ENCODE measurements around the gene OR13J1.
"Not testable (repeated sequence)": the region's sequence is repeated elsewhere in the genome, so short reads cannot be mapped to it uniquely, and the experiment has no call there.

OR13J1 gene, protein sequence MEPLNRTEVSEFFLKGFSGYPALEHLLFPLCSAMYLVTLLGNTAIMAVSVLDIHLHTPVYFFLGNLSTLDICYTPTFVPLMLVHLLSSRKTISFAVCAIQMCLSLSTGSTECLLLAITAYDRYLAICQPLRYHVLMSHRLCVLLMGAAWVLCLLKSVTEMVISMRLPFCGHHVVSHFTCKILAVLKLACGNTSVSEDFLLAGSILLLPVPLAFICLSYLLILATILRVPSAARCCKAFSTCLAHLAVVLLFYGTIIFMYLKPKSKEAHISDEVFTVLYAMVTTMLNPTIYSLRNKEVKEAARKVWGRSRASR

DNA sequence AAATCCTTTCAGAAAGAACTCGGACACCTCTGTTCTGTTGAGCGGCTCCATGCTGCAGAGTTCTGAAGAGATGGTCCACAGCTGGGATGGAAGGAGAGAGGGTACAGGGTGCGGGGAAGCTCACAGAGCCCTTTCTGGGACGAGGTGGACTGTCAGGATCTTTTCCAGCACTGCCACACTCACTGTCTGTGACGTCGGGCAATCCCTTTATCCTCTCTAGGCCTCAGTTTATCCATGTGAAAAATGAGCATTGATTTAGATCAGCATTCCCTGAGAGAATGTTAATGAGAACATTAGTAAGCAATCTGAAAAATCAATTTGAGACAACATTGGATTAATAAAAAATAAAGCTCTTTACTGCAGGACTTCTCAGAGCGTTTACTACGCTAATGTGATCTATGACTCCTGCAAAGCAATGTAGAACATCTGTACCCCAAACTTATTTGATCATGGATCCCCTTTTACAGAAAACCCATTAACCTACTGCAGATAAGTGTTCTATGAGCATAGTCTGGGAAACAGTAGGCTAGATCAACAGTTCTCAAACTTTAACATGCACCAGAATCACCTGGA lies at the start of gene OR13J1:
Gene OR13J1 (minus strand): TSS at position 51 of the 573 bp plus-strand sequence. CDS start 0 bp downstream, at position 51.
- no peak for DNase-seq

DNA sequence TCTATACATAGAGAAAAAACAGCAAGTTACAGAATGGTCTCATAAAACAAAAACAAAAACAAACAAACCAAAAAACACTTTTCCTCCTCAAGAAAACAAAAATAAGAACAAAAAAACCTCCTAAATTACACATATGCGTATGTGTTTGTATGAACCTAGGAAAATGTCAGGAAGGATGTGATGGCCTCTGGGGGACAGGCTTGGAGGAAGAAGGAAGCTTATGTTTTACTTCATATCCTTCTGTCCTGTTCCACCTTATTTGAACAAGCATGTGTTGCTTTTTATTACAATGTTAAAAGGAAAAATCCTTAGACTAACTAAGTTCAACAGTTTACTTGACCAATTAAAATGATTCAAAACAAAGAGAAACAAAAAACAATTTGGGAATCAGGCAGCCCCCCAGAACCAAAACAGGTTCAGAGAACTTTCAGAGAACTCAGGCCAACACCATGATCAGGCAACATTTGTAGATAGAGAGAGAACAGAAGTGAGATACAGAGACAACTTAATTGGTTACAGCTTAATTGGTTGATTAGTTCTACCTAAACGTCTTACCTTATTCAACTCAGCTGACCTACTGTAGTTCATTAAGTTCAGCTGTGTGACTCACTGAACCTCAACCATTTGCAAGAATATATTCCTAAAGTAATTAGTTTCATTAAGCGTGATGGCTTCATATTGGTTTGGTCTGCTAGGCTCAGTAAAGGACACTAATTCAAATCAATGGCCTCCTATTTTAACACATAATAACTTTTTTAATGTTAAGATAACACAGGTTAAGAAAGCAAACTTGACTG lies 49.2 kb upstream of the OR13J1 start:
- DNase-seq = no peak

GRCh38 chr9:35918780-35919179 lies 48.6 kb upstream of the OR13J1 start:
- no peak for DNase-seq

DNA sequence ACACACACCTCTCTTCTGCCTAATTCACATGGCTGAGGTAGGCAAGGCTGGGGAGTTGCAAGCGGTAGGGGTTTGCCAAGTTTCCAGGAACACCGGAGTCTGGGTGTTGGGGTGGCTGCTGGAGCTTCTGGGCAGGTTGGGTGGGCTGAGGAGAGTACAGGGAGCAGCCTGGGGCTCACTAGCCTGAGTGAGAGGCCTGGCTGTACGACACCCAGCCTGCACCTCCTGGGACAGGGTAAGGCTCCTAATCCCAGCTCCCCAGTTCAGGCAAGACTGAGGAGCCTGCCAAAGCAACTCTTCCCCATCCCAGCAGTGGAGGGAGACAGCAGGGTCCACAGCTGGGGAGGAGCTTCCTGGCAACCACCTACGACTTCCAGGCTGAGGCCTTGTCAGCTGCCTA lies 47.1 kb upstream of the OR13J1 start:
- DNase-seq = no peak

- DNase-seq = no peak
Observed at GRCh38 chr9:35915681-35916294, 45.6 kb upstream of the OR13J1 start.

GRCh38 chr9:35914301-35914807 lies 44.2 kb upstream of the OR13J1 start:
- peak; percentile 38 for DNase-seq

GRCh38 chr9:35913429-35913828 lies 43.2 kb upstream of the OR13J1 start:
- DNase-seq = not testable (repeated sequence)

GRCh38 chr9:35912791-35913400 lies 42.7 kb upstream of the OR13J1 start:
- no peak for DNase-seq

GRCh38 chr9:35911690-35912089 lies 41.5 kb upstream of the OR13J1 start:
- no peak for DNase-seq

GRCh38 chr9:35910613-35911359 lies 40.6 kb upstream of the OR13J1 start:
- DNase-seq = peak; percentile 76

DNA sequence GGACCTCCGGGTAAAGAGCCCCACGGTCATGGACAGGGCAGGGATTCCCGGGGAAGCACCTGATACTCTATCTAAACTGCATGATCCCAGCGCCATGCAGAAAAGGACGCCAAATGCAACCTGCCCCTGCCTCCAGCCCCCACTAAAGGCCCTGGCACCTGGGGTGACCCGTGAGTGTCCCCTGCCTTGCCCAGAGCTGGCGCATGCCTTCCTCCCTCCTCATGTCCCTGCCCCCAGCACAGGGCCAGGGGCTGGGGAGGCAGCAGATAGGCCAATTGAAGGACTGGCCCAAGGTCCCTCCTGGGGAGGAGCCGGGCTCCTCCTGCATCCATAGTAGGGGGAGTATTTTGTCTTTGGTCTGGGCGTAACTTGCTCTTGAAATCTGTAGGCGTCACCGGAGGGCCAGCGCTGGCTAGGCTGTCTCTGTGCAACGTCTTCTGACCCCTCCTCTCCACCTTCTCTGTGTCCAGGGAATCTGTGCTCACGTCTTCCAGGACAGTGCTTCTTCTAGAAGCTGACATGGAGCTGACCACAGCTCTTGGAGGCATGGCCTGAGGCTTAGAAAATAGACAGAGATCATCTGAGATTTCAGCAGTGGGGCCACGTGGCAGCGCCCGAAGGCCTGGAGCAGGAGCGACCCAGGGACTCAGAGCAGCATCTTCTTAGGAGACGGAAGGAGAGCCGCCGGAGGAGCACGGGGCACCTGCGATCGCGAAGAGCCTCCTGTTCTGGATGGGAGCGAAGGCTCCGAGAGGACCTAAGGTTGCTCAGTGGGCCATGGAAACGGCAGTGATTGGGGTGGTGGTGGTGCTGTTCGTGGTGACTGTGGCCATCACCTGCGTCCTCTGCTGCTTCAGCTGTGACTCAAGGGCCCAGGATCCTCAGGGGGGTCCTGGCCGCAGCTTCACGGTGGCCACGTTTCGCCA lies 39.7 kb upstream of the OR13J1 start:
- no peak for DNase-seq

DNA sequence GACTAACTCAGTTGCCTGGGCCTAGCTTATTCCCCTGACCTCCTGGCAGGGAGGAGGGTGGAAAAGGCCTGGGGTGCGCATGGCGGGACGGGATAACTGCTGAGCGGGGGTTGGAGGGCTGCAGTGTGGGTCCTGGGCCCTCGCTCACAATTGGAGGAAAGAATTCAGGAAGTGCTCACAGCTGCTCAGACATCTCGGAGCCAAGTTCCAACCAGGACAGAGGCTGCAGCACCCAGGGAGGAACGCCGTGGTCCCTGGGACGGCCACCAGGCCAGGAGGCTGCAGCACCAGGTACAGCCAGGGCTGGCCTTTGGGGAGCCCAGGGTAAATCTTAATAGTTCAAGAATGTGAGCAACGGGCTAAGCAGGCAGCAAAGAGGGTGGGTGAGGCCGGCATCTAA lies 39.1 kb upstream of the OR13J1 start, which contains the start of gene SPAAR:
Gene SPAAR (plus strand): TSS at position 217 of the 400 bp plus-strand sequence. CDS start 974 bp downstream, outside the sequence.
- DNase-seq = no peak

GRCh38 chr9:35908504-35909125 lies 38.4 kb upstream of the OR13J1 start:
- peak; percentile 64 for DNase-seq

- DNase-seq = peak; percentile 98
Observed at GRCh38 chr9:35907711-35908503, 37.7 kb upstream of the OR13J1 start.

DNA sequence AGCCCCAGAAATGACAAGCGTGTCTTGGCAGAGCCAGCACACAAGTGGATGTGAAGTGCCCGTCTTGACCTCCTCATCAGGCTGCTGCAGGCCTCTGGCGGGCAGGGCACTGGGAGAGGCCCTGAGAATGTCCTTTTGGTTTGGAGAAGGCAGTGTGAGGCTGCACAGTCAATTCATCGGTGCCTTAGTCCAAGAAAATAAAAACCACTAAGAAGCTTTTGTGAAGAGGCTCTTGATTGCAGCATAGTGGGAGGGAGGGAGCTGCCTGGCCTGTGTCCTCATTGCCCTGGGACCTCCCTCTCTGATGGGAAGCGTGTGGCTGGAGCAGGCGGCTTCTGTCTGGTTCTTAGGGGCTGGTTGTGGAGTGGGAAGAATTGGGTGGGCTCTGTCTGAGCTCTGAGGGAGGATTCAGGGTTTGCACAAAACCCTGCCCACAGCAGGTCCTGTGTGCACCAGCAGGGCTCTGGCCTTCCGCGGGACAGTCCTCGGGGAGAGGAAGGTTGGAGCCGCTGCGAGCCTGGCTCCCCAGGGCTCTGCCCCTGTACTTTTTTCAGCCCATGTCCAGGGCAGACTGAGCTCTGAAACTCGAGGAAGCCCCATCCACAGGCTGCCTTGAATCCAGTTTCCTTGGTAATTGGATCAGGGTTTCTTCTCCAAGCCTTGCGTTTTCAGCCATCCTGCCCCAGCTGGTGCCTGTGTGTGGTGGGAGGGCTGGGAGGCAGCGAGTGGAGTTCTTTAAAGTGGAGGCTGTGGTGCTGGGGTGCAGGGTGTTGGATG lies 36.9 kb upstream of the OR13J1 start:
- peak; percentile 91 for DNase-seq

DNA sequence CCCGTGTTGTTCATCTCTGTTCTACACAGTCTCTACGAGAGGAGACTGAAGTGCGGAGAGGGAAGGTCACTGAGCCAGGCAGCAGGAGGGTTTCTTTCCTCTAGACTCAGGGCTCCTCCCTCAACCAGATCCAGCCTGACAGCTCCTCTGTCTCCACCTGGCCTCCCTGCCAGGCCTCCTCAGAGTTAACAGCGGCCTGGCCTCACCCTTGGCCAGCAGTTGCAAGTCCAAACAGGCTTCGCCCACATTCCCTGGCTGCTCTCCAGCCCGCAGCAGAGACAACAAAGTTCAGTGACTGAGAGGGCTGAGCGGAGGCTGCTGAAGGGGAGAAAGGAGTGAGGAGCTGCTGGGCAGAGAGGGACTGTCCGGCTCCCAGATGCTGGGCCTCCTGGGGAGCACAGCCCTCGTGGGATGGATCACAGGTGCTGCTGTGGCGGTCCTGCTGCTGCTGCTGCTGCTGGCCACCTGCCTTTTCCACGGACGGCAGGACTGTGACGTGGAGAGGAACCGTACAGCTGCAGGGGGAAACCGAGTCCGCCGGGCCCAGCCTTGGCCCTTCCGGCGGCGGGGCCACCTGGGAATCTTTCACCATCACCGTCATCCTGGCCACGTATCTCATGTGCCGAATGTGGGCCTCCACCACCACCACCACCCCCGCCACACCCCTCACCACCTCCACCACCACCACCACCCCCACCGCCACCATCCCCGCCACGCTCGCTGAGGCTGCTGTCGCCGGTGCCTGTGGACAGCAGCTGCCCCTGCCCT lies 35.9 kb upstream of the OR13J1 start, which contains the start of gene HRCT1:
Gene HRCT1 (plus strand): TSS at position 291 of the 768 bp plus-strand sequence. CDS start 86 bp downstream, at position 377.
- peak; percentile 97 for DNase-seq

DNA sequence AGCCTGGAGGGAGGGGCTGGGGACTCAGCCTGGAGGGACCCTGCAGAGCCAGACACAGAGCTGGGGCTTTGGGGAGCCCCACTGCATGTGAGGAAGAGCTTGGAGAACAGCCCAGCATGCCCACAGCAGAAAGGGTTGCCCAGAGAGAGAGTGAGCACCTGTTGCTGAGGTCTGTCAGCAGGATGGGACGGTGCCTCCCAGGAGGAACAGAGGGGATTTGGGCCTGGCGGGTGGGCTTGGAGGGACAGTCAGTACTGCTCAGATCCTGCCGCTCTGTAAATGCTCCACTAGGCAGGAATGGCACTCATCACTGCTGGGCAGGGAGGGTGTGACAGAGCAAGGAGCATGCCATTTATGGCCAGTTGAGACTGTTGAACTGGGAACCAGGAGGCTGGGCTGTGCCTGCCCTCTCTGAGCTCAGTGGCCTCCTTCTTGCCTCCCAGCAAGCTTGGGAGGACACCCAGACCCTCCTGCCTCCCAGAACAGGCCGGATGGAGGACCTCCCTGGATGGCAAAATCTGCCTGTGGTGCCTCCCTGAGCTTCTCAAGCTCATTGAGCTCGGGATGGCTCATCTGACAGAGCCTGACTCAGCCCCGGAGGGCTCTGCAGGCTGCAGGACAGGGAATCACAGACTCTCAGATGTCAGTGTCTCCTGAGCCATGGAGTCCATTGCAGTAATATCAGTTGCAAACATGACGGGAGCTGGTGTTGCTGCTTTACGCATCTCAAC lies 35.0 kb upstream of the OR13J1 start:
- peak; percentile 54 for DNase-seq
